Activated T-helper 9 cell treated with anti-CD3 and anti-CD28 coated beads, Interleukin-2, amount 50 U/mL, for 16 hours (primary cell): ENCODE measurements around the gene FAM184B.
"Not testable (repeated sequence)": the region's sequence is repeated elsewhere in the genome, so short reads cannot be mapped to it uniquely, and the experiment has no call there.

ENCODE experiments used
- DNase-seq: peaks from one replicate; pipeline ENCODE4 v3.0.0-alpha.2; 2020; ENCODE audit warnings: low read depth

FAM184B gene

GRCh38 chr4:17681281-17682221 is 99.9 kb downstream of the FAM184B start:
- no peak for DNase-seq

GRCh38 chr4:17680559-17681280 is 100.7 kb downstream of the FAM184B start:
- DNase-seq: no peak

GRCh38 chr4:17670423-17670822 is 111.0 kb downstream of the FAM184B start:
- DNase-seq: no peak

- no peak for DNase-seq
Measured at GRCh38 chr4:17667653-17668201, 113.7 kb downstream of the FAM184B start.

- DNase-seq: no peak
Measured at GRCh38 chr4:17667253-17667652, 114.2 kb downstream of the FAM184B start.

GRCh38 chr4:17665852-17666251 is 115.6 kb downstream of the FAM184B start:
- no peak for DNase-seq

GRCh38 chr4:17665346-17665745 is 116.1 kb downstream of the FAM184B start:
- no peak for DNase-seq

- DNase-seq: no peak
Measured at GRCh38 chr4:17664755-17665154, 116.7 kb downstream of the FAM184B start.

- DNase-seq: no peak
Measured at GRCh38 chr4:17662694-17663093, 118.7 kb downstream of the FAM184B start.

- not testable (repeated sequence) for DNase-seq
Measured at GRCh38 chr4:17659196-17659595, 122.2 kb downstream of the FAM184B start.

GRCh38 chr4:17657849-17658248 is 123.6 kb downstream of the FAM184B start:
- DNase-seq: no peak

GRCh38 chr4:17657090-17657489 is 124.3 kb downstream of the FAM184B start:
- DNase-seq: no peak

- DNase-seq: no peak
Measured at GRCh38 chr4:17654701-17655100, 126.7 kb downstream of the FAM184B start.

- DNase-seq: no peak
Measured at GRCh38 chr4:17650406-17650805, 131.0 kb downstream of the FAM184B start.

- DNase-seq: no peak
Measured at GRCh38 chr4:17647927-17648326, 133.5 kb downstream of the FAM184B start.

- no peak for DNase-seq
Measured at GRCh38 chr4:17647176-17647806, 134.1 kb downstream of the FAM184B start.

GRCh38 chr4:17646693-17647092 is 134.7 kb downstream of the FAM184B start:
- no peak for DNase-seq

- no peak for DNase-seq
Measured at GRCh38 chr4:17642398-17642783, 139.0 kb downstream of the FAM184B start.

GRCh38 chr4:17639136-17639535 is 142.3 kb downstream of the FAM184B start:
- no peak for DNase-seq

- DNase-seq: peak; percentile 49
Measured at GRCh38 chr4:17636696-17637622, 144.5 kb downstream of the FAM184B start.

- no peak for DNase-seq
Measured at GRCh38 chr4:17636341-17636695, 145.1 kb downstream of the FAM184B start.
